WTC11 (cell line): ENCODE results near the gene CCNT1. TPM values are rescaled to one million over a fixed set of nuclear protein-coding genes. Genes with fewer than 3 reads are reported as not detected.

Source experiments
- CREM ChIP-seq: sonication (generic); formaldehyde crosslinking; IDR thresholded peaks from 2 replicates; pipeline ENCODE4 v1.8.1; 2022; ENCODE audit warnings: mild to moderate bottlenecking, missing genetic modification reagents, moderate library complexity
- ETV6 ChIP-seq: sonication (generic); formaldehyde crosslinking; IDR thresholded peaks from 2 replicates; pipeline ENCODE4 v1.8.1; 2022; ENCODE audit warnings: mild to moderate bottlenecking, missing genetic modification reagents
- FOXK1 ChIP-seq: sonication (generic); formaldehyde crosslinking; IDR thresholded peaks from 2 replicates; pipeline ENCODE4 v1.8.0; 2022; ENCODE audit warnings: mild to moderate bottlenecking, moderate library complexity, missing genetic modification reagents
- FOXP1 ChIP-seq: sonication (generic); formaldehyde crosslinking; IDR thresholded peaks from 2 replicates; pipeline ENCODE4 v1.8.0; 2022; ENCODE audit warnings: missing genetic modification reagents, mild to moderate bottlenecking, moderate library complexity, borderline replicate concordance
- GABPB1 ChIP-seq: sonication (generic); formaldehyde crosslinking; IDR thresholded peaks from 2 replicates; pipeline ENCODE4 v1.8.1; 2023; ENCODE audit warnings: mild to moderate bottlenecking, missing genetic modification reagents
- NFYB ChIP-seq: sonication (generic); formaldehyde crosslinking; conservative IDR thresholded peaks from 2 replicates; pipeline ENCODE4 v1.8.0; 2022; ENCODE audit warnings: low read depth, missing genetic modification reagents
- OVOL2 ChIP-seq: fragments of 250-450 bp; sonication (Bioruptor Pico); IDR thresholded peaks from 2 replicates; pipeline ENCODE4 v1.9.0; 2021; ENCODE audit warnings: mild to moderate bottlenecking, borderline replicate concordance
- PRRX2 ChIP-seq: fragments of 250-450 bp; sonication (Bioruptor Pico); IDR thresholded peaks from 2 replicates; pipeline ENCODE4 v1.8.0; 2021; ENCODE audit warnings: mild to moderate bottlenecking
- SMAD4 ChIP-seq: sonication (generic); formaldehyde crosslinking; IDR thresholded peaks from 2 replicates; pipeline ENCODE4 v1.8.0; 2022; ENCODE audit warnings: mild to moderate bottlenecking, missing genetic modification reagents
- TP53 ChIP-seq: sonication (generic); formaldehyde crosslinking; IDR thresholded peaks from 2 replicates; pipeline ENCODE4 v1.8.1; 2023; ENCODE audit warnings: mild to moderate bottlenecking, missing genetic modification reagents
- ZNF138 ChIP-seq: sonication (generic); formaldehyde crosslinking; conservative IDR thresholded peaks from 2 replicates; pipeline ENCODE4 v1.8.1; 2022; ENCODE audit warnings: mild to moderate bottlenecking, moderate library complexity, missing genetic modification reagents
- ZNF232 ChIP-seq: sonication (generic); formaldehyde crosslinking; IDR thresholded peaks from 2 replicates; pipeline ENCODE4 v1.8.0; 2022; ENCODE audit warnings: mild to moderate bottlenecking, missing genetic modification reagents
- ZNF317 ChIP-seq: sonication (generic); formaldehyde crosslinking; IDR thresholded peaks from 2 replicates; pipeline ENCODE4 v1.8.1; 2023; ENCODE audit warnings: low read depth, mild to moderate bottlenecking, moderate library complexity, missing genetic modification reagents, borderline replicate concordance
- ZNF416 ChIP-seq: fragments of 250-450 bp; sonication (Bioruptor Pico); IDR thresholded peaks from 2 replicates; pipeline ENCODE4 v1.9.0; 2021; ENCODE audit warnings: mild to moderate bottlenecking, inconsistent platforms
- total RNA-seq: library from RNA; stranded (reverse); gene quantifications from 3 replicates; pipeline ENCODE4 v1.2.3, GENCODE V29; 2021
- TF ChIP-seq, protein P1 (sequence below): fragments of 250-450 bp; sonication (Bioruptor Pico); IDR thresholded peaks from 2 replicates; pipeline ENCODE4 v2.1.2; 2022; ENCODE audit warnings: mild to moderate bottlenecking, moderate library complexity
- TF ChIP-seq, protein P2 (sequence below): sonication (generic); formaldehyde crosslinking; conservative IDR thresholded peaks from 2 replicates; pipeline ENCODE4 v1.8.1; 2022; ENCODE audit warnings: mild to moderate bottlenecking, missing genetic modification reagents
- TF ChIP-seq, protein P3 (sequence below): sonication (generic); formaldehyde crosslinking; IDR thresholded peaks from 2 replicates; pipeline ENCODE4 v1.8.0; 2023; ENCODE audit warnings: mild to moderate bottlenecking, missing genetic modification reagents
- TF ChIP-seq, protein P4 (sequence below): sonication (generic); formaldehyde crosslinking; IDR thresholded peaks from 2 replicates; pipeline ENCODE4 v1.8.0; 2023; ENCODE audit warnings: missing genetic modification reagents
- TF ChIP-seq, protein P5 (sequence below): sonication (generic); formaldehyde crosslinking; IDR thresholded peaks from 2 replicates; pipeline ENCODE4 v1.8.1; 2022; ENCODE audit warnings: mild to moderate bottlenecking, moderate library complexity, missing genetic modification reagents
- TF ChIP-seq, protein P6 (sequence below): fragments of 200-600 bp; IDR thresholded peaks from 2 replicates; pipeline ENCODE4 v1.8.0; 2022; ENCODE audit warnings: antibody characterized with exemption
- TF ChIP-seq, protein P7 (sequence below): sonication (generic); formaldehyde crosslinking; IDR thresholded peaks from 2 replicates; pipeline ENCODE4 v1.8.0; 2023; ENCODE audit warnings: missing genetic modification reagents, mild to moderate bottlenecking, borderline replicate concordance
- TF ChIP-seq, protein P8 (sequence below): sonication (generic); formaldehyde crosslinking; IDR thresholded peaks from 2 replicates; pipeline ENCODE4 v1.8.1; 2023; ENCODE audit warnings: mild to moderate bottlenecking, missing genetic modification reagents, moderate library complexity
- TF ChIP-seq, protein P9 (sequence below): sonication (generic); formaldehyde crosslinking; IDR thresholded peaks from 2 replicates; pipeline ENCODE4 v1.8.0; 2022; ENCODE audit warnings: mild to moderate bottlenecking, missing genetic modification reagents

CCNT1 gene
- total RNA-seq, 1 experiment from 2014 or later = 42.0 TPM

DNA sequence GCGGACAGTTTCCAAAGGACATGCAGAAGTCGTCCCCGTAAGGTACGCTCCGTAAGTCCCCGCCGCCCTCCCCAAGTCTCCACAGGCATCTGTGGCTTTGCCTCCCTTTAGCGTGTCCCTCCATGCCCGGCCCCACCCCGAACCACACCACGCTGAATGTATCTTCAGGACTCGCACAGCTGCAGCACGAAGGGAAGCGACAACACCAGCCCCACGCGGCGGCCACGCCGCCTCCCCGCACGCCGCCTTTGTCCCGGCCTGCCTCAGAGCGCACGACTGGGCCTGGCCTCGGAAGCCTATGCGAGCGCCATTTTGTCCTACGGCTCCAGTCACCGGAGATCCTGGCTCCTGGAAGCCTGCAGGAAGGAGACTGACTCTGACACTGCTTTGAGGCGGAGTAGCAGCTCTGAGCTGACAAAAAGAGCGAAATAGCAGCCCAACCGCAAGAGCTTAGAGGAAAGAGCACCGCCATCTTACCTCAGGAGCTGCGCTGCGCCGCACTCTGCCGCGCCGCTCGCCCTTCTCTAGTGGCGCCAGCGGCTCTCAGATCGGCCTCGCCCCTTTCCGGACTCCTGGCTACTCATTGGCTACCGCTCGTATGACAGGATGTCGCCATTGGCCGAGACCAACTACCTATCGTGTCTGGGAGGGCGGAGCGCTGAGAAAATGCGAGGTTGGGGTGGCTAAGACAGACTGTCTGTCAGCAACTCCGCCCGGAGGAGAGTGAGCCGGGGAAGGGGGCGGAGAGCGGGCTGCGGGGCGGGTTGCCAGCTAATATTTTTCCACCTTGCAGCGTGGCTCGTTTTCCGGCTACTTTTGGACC is 34.6 kb downstream of the CCNT1 start, which contains the start of gene KANSL2 (continued):
- TF ChIP-seq, protein P1, sequence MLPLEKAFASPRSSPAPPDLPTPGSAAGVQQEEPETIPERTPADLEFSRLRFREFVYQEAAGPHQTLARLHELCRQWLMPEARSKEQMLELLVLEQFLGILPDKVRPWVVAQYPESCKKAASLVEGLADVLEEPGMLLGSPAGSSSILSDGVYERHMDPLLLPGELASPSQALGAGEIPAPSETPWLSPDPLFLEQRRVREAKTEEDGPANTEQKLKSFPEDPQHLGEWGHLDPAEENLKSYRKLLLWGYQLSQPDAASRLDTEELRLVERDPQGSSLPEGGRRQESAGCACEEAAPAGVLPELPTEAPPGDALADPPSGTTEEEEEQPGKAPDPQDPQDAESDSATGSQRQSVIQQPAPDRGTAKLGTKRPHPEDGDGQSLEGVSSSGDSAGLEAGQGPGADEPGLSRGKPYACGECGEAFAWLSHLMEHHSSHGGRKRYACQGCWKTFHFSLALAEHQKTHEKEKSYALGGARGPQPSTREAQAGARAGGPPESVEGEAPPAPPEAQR (CRISPR knock-in tag) = no peak
- no peak for TF ChIP-seq ZNF416 (CRISPR knock-in tag)
- TF ChIP-seq FOXP1 = peak; percentile 63; the same call in 1 of the 2 replicates
- TF ChIP-seq, protein P2, sequence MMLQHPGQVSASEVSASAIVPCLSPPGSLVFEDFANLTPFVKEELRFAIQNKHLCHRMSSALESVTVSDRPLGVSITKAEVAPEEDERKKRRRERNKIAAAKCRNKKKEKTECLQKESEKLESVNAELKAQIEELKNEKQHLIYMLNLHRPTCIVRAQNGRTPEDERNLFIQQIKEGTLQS = no peak
- no peak for TF ChIP-seq ZNF317 (CRISPR knock-in tag)
- TF ChIP-seq, protein P3, sequence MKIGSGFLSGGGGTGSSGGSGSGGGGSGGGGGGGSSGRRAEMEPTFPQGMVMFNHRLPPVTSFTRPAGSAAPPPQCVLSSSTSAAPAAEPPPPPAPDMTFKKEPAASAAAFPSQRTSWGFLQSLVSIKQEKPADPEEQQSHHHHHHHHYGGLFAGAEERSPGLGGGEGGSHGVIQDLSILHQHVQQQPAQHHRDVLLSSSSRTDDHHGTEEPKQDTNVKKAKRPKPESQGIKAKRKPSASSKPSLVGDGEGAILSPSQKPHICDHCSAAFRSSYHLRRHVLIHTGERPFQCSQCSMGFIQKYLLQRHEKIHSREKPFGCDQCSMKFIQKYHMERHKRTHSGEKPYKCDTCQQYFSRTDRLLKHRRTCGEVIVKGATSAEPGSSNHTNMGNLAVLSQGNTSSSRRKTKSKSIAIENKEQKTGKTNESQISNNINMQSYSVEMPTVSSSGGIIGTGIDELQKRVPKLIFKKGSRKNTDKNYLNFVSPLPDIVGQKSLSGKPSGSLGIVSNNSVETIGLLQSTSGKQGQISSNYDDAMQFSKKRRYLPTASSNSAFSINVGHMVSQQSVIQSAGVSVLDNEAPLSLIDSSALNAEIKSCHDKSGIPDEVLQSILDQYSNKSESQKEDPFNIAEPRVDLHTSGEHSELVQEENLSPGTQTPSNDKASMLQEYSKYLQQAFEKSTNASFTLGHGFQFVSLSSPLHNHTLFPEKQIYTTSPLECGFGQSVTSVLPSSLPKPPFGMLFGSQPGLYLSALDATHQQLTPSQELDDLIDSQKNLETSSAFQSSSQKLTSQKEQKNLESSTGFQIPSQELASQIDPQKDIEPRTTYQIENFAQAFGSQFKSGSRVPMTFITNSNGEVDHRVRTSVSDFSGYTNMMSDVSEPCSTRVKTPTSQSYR (CRISPR knock-in tag) = peak; percentile 26; the same call in 1 of the 2 replicates
- TF ChIP-seq, protein P4, sequence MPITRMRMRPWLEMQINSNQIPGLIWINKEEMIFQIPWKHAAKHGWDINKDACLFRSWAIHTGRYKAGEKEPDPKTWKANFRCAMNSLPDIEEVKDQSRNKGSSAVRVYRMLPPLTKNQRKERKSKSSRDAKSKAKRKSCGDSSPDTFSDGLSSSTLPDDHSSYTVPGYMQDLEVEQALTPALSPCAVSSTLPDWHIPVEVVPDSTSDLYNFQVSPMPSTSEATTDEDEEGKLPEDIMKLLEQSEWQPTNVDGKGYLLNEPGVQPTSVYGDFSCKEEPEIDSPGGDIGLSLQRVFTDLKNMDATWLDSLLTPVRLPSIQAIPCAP (CRISPR knock-in tag) = 0 out of 2 replicates have a peak, but pooled peaks have one; percentile 69
- TF ChIP-seq OVOL2 (CRISPR knock-in tag) = no peak
- TF ChIP-seq PRRX2 (CRISPR knock-in tag) = no peak
- no peak for TF ChIP-seq SMAD4 (CRISPR knock-in tag)
- TF ChIP-seq, protein P5, sequence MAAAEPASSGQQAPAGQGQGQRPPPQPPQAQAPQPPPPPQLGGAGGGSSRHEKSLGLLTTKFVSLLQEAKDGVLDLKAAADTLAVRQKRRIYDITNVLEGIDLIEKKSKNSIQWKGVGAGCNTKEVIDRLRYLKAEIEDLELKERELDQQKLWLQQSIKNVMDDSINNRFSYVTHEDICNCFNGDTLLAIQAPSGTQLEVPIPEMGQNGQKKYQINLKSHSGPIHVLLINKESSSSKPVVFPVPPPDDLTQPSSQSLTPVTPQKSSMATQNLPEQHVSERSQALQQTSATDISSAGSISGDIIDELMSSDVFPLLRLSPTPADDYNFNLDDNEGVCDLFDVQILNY (CRISPR knock-in tag) = peak; percentile 21; the same call in 1 of the 2 replicates
- TF ChIP-seq, protein P6, sequence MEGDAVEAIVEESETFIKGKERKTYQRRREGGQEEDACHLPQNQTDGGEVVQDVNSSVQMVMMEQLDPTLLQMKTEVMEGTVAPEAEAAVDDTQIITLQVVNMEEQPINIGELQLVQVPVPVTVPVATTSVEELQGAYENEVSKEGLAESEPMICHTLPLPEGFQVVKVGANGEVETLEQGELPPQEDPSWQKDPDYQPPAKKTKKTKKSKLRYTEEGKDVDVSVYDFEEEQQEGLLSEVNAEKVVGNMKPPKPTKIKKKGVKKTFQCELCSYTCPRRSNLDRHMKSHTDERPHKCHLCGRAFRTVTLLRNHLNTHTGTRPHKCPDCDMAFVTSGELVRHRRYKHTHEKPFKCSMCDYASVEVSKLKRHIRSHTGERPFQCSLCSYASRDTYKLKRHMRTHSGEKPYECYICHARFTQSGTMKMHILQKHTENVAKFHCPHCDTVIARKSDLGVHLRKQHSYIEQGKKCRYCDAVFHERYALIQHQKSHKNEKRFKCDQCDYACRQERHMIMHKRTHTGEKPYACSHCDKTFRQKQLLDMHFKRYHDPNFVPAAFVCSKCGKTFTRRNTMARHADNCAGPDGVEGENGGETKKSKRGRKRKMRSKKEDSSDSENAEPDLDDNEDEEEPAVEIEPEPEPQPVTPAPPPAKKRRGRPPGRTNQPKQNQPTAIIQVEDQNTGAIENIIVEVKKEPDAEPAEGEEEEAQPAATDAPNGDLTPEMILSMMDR = no peak
- peak; percentile 54; the same call in 1 of the 2 replicates for TF ChIP-seq GABPB1 (CRISPR knock-in tag)
- TF ChIP-seq, protein P7, sequence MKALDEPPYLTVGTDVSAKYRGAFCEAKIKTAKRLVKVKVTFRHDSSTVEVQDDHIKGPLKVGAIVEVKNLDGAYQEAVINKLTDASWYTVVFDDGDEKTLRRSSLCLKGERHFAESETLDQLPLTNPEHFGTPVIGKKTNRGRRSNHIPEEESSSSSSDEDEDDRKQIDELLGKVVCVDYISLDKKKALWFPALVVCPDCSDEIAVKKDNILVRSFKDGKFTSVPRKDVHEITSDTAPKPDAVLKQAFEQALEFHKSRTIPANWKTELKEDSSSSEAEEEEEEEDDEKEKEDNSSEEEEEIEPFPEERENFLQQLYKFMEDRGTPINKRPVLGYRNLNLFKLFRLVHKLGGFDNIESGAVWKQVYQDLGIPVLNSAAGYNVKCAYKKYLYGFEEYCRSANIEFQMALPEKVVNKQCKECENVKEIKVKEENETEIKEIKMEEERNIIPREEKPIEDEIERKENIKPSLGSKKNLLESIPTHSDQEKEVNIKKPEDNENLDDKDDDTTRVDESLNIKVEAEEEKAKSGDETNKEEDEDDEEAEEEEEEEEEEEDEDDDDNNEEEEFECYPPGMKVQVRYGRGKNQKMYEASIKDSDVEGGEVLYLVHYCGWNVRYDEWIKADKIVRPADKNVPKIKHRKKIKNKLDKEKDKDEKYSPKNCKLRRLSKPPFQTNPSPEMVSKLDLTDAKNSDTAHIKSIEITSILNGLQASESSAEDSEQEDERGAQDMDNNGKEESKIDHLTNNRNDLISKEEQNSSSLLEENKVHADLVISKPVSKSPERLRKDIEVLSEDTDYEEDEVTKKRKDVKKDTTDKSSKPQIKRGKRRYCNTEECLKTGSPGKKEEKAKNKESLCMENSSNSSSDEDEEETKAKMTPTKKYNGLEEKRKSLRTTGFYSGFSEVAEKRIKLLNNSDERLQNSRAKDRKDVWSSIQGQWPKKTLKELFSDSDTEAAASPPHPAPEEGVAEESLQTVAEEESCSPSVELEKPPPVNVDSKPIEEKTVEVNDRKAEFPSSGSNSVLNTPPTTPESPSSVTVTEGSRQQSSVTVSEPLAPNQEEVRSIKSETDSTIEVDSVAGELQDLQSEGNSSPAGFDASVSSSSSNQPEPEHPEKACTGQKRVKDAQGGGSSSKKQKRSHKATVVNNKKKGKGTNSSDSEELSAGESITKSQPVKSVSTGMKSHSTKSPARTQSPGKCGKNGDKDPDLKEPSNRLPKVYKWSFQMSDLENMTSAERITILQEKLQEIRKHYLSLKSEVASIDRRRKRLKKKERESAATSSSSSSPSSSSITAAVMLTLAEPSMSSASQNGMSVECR = peak; percentile 75
- no peak for TF ChIP-seq ZNF232 (CRISPR knock-in tag)
- TF ChIP-seq NFYB (CRISPR knock-in tag) = peak; percentile 91
- TF ChIP-seq, protein P8, sequence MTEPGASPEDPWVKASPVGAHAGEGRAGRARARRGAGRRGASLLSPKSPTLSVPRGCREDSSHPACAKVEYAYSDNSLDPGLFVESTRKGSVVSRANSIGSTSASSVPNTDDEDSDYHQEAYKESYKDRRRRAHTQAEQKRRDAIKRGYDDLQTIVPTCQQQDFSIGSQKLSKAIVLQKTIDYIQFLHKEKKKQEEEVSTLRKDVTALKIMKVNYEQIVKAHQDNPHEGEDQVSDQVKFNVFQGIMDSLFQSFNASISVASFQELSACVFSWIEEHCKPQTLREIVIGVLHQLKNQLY (CRISPR knock-in tag) = no peak
- TF ChIP-seq TP53 (CRISPR knock-in tag) = no peak
- TF ChIP-seq CREM (CRISPR knock-in tag) = peak; percentile 75
- 0 out of 2 replicates have a peak, but pooled peaks have one; percentile 15 for TF ChIP-seq FOXK1 (CRISPR knock-in tag)
- no peak for TF ChIP-seq ETV6 (CRISPR knock-in tag)
- TF ChIP-seq, protein P9, sequence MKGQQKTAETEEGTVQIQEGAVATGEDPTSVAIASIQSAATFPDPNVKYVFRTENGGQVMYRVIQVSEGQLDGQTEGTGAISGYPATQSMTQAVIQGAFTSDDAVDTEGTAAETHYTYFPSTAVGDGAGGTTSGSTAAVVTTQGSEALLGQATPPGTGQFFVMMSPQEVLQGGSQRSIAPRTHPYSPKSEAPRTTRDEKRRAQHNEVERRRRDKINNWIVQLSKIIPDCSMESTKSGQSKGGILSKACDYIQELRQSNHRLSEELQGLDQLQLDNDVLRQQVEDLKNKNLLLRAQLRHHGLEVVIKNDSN = peak; percentile 40; the same call in 1 of the 2 replicates
- no peak for TF ChIP-seq ZNF138 (CRISPR knock-in tag)
